NCI-H446 (cell line): Measurements from ENCODE around the gene FNIP2.
A peak's percentile ranks its signal among the peaks of the same experiment; 100 is the strongest.

ENCODE experiments used
- DNase-seq, 2 experiments: peaks; one replicate each; lab custom pipeline; 2025; lab: John Stamatoyannopoulos, UW

FNIP2 gene

GRCh38 chr4:158762553-158762952 lies 6.3 kb upstream of the FNIP2 start:
- DNase-seq = no peak

GRCh38 chr4:158763462-158763861 lies 5.4 kb upstream of the FNIP2 start:
- no peak for DNase-seq

GRCh38 chr4:158766434-158767044 lies 2.3 kb upstream of the FNIP2 start:
- DNase-seq = no peak

DNA sequence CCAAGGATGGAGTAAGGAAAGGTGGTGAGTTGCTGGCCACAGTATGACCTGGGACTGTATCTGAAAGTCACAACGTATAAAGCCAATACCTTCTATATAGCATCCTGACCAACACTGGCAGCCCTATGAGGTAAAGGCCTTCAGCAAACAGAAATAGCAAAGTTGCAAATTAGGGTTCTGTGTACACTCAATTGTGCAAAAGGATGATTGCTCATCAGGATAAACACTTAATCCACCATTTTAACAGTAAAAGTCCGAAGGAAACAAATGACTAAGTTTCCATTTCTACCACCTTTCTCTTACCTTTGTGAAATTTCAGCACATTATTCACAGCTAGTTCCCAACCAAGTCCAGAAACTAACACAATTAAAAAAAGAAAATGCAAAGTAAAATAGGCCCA lies 1.4 kb upstream of the FNIP2 start:
- no peak for DNase-seq

DNA sequence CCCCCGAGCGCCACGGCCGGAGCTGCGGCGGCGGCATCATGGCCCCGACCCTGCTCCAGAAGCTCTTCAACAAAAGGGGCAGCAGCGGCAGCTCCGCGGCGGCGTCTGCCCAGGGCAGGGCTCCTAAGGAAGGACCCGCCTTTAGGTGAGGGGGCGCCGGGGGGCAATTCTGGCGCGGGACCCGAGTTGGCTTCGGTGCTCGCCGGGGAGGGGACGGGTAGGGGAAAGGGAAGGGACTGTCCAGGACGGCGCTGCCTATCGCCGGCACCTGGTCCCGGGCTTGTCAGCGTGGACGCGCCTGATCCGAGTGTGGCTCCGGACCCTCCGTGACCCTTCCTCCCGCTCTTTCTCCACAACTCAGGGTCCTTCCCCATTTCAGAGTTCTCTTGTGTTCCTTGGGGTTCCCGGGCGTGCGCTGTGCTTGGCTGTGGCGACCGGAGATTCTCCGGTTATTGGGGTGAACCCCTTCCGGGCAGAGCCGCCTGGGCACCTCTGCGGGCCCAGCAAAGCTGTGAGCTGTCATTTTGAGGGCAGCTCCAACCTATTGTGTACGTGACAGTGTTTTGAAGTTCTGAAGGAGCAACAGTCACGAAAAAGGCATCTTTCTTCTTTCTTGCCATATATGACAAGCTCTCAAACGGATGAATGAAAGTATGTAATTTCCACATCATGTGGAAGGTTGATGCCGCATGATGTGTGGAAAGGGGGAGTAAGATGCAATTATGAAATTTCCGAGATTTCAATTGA lies 522 bp downstream of the FNIP2 start:
- DNase-seq = no peak

GRCh38 chr4:158770671-158771070 lies 1.8 kb downstream of the FNIP2 start:
- DNase-seq = no peak

GRCh38 chr4:158771776-158772175 lies 3.0 kb downstream of the FNIP2 start:
- no peak for DNase-seq

GRCh38 chr4:158775091-158775651 lies 6.3 kb downstream of the FNIP2 start:
- DNase-seq = peak in 1 of 2 experiments; percentile 4

GRCh38 chr4:158776106-158776505 lies 7.3 kb downstream of the FNIP2 start:
- no peak for DNase-seq

DNA sequence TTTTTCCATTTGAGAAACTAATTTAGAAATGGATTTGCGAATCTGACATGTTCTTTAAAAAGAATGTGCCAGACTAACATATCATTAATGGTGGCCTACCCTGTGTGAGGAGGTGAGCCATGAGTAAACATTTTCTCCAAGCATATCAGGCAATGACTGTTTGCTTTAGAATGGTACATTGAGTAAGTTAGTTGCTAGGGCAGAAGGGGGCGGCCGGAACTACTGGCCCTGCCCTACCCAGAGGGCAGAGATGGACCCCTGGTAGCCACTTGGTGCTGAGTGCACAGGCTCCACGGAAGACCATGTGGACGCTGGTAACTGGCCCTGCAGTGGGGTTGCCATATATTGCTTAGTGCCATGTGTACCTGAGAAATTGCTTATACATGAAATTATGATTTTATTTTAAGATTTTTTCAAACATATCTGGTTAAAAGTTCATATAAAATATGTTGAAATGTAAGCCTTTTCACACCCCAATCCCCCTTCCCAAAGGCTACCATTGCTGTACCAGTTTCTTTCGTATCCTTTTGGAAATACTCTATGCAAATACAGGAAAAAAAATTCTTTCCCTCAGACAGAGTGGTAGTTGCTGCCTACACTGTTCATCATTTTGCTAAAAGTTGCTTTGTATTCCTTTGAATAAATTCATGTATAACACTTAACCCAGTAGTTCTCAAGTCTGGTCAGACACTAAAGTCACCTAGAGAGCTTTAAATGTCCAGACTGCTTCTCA lies 8.8 kb downstream of the FNIP2 start:
- DNase-seq = no peak

- no peak for DNase-seq
These were observed 9.4 kb downstream of the FNIP2 start for GRCh38 chr4:158778156-158778711.

- no peak for DNase-seq
These were observed 9.9 kb downstream of the FNIP2 start for GRCh38 chr4:158778712-158779111.

GRCh38 chr4:158781963-158782362 lies 13.1 kb downstream of the FNIP2 start:
- no peak for DNase-seq

GRCh38 chr4:158782551-158783360 lies 13.9 kb downstream of the FNIP2 start:
- DNase-seq = no peak

- no peak for DNase-seq
These were observed 15.0 kb downstream of the FNIP2 start for GRCh38 chr4:158783785-158784184.

DNA sequence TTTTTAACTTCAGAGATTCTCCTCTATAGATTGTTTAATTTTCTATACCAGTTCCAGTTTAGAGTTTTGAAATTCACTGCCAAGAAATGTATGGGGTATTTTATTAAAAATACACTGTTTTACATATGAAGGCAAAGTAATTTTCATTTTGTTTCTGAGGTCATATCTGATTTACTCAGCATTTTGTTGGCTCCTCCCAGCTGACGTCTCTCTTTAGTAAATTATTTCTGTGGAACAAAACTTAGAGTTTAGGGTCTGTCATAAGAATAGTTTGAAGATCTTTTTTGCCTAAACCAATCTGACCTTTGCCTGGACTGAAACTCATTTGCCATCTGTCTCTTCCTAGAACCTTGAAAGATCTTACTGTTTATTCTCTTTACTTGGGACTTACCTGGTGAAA lies 16.9 kb downstream of the FNIP2 start:
- DNase-seq = no peak

GRCh38 chr4:158786121-158786601 lies 17.3 kb downstream of the FNIP2 start:
- peak in 1 of 2 experiments; percentile 28 for DNase-seq

GRCh38 chr4:158786955-158787354 lies 18.1 kb downstream of the FNIP2 start:
- DNase-seq = no peak

DNA sequence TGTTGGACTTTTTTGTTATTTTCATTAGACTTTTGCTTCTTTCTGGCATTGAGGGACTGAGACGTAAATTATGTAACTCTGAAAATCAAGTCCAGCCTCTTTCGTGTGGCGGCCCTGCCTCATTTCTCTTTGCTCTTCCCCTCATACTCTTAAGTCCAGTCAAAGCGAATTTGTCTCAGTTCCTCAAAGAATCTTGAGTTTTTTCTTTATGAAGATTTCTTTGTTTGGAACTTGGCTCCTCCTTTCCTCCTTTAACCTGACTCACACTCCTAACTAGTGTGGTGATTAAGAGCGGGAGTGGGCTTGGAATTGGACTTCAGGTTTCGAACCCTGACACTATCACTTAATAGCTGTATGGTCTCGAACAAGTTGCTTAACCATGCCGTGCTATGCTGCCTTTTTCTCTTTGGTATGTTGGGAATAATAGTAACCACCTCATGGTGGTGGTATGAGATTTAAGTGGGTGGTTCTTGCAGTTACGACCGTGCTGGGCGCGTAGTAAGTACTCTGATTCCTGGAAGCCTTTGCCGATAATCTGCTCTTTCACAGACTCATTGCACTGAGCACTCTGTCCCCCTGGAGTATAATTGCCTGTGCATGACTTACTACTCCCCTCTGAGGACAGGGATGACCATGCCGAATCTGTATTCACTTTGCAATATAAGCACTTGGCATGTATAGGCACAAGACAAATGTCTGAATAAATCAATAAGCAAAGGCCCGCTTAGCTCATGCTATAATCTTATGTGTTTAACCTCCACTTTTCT lies 19.1 kb downstream of the FNIP2 start:
- DNase-seq = no peak

- DNase-seq = no peak
These were observed 19.7 kb downstream of the FNIP2 start for GRCh38 chr4:158788516-158788915.

- DNase-seq = no peak
These were observed 21.0 kb downstream of the FNIP2 start for GRCh38 chr4:158789853-158790252.
